Measurements from ENCODE around the gene OSBPL5.

DNA sequence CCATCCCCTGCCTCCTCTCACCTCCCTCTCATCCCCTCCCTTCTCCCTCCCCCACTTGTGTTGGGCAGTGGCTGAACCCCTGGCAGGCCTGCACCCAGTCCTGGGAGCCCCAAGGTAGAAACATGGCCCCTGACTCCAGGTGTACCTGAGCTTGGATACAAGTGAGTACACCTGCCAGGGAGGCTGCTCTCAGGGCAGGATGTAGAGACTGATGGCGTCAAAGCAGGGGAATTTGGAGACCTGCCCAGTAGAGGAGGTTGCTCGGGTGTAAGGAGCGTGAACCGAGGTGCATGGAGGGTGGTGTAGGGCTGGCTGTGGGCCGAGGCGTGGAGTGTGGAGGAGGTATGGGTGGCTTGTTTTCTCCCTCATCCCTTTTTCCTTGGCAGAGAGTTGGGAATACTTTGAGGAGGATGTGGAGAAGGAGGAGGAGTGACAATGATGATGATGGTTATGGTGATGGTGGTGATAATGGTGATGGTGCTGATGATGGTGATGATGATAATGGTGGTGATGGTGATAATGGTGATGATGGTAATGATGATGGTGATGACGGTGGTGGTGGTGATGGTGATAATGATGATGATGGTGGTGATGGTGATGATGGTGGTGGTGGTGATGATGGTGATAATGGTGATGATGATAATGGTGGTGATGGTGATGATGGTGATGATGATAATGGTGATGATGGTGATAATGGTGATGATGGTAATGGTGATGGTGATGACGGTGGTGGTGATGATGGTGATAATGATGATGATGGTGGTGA lies 41.2 kb upstream of the OSBPL5 start:
- TF ChIP-seq, protein P1, sequence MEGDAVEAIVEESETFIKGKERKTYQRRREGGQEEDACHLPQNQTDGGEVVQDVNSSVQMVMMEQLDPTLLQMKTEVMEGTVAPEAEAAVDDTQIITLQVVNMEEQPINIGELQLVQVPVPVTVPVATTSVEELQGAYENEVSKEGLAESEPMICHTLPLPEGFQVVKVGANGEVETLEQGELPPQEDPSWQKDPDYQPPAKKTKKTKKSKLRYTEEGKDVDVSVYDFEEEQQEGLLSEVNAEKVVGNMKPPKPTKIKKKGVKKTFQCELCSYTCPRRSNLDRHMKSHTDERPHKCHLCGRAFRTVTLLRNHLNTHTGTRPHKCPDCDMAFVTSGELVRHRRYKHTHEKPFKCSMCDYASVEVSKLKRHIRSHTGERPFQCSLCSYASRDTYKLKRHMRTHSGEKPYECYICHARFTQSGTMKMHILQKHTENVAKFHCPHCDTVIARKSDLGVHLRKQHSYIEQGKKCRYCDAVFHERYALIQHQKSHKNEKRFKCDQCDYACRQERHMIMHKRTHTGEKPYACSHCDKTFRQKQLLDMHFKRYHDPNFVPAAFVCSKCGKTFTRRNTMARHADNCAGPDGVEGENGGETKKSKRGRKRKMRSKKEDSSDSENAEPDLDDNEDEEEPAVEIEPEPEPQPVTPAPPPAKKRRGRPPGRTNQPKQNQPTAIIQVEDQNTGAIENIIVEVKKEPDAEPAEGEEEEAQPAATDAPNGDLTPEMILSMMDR (IDR thresholded peaks at IDR 0.05): no peak
- no peak for TF ChIP-seq POLR2A (IDR thresholded peaks at IDR 0.05)

Measured in uterus (tissue), 2 donors.